GM18519 (cell line): ENCODE data around the gene NRP2.

Source experiments
- ATAC-seq: cut with Tn5 transposase; IDR thresholded peaks from one replicate; pipeline ENCODE4 v1.9.1; 2021; ENCODE audit warnings: mild to moderate bottlenecking, moderate library complexity; ENCODE audit not compliant: unreplicated experiment, low FRiP score

Gene NRP2

DNA sequence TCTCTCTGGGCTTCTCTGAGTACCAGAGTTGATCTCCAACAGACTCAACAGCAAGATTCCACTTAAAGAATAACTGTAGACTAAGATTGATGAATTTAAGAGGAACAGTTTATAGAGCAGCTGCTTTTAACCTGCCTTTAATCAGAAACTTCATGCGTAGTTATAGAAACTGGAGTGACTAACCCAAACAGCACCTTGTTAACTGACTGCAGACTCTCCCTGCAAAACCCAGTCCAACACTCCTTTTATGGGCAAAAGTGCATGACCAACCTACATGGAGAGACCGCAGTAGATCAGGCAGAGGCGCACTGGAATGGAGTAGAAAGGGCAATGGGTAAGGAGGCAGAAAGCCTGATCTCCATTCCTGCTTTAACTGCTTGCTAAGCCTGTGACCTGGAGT is 110.6 kb downstream of the NRP2 start:
- ATAC-seq: no peak

- ATAC-seq: no peak
Observed at GRCh38 chr2:205796805-205797313, 114.6 kb downstream of the NRP2 start.

DNA sequence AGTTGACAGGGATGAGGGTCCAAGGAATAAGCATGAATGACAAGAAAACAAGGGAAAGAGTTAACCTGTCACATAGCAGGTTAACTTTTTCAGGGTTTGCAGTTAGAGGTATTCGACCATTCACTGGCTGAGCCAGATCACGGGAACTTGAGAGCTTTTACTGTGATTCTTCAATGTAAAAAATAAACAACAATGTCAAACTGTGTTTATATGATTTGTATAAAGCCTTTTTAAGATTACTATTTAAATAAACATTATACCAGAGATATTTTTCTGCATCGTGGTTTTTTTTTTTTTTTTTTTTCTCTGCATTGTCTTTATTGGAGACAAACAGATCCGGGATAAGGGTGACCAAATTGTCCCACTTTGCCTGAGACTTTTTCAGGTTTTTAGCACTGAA is 115.6 kb downstream of the NRP2 start:
- no peak for ATAC-seq

DNA sequence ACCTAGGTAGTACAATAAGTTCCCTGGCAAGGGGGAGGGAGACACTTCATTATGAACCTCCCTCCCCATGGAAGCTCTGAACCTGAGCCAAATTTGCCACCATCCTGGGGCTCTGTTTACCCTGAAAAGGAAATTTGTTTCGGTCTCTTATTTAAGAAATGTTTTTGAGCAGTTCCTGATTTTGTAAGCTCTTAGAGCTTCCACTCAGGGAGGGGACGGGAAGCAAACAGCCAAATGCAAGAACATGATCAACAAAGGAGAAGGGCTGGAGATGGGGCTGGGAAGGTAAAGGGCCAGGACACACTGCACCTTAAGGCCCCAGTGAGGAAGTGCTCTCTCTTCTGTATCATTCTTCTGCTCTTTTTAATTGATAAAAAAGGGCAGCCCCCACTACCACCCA is 117.9 kb downstream of the NRP2 start:
- no peak for ATAC-seq

GRCh38 chr2:205800773-205801172 is 118.5 kb downstream of the NRP2 start:
- ATAC-seq: no peak

DNA sequence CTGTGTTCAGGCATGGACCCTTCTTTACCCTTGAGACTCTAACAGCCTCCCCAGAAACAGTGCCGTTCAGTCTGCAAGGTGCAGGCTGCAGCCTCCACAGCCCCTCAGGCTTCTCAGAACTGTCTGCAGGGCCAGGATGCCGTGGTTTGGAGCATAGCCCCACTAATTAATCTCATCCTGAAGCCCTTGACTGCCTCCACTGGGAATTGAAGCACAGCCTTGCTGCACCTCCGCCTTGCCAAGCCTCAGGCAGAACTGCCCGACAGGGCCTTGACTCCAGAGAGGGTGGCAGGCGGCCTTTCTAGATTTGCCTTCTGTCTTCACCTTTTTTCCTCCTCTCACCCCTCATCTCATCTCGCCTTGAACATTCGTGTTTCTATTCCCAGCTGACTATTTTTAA is 119.8 kb downstream of the NRP2 start:
- no peak for ATAC-seq

DNA sequence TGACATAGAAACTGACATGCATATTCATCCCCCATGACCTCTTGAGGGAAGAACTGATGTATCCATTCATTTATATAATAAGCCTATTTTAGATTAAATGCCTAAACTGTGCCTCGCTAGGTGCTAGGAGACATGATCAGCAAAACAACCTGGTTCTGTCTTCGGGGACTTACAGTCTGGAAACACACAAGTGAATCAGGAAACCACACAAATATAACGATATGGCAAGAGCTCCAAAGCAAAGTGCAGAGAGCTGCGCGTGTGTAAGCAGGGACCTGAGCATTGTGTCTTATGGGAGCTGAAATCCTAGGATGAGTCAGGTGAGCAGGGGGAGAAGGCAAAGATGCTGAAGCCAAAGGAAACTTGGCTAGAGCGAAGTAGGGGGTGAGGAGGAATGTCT is 120.6 kb downstream of the NRP2 start:
- ATAC-seq: no peak

- no peak for ATAC-seq
Observed at GRCh38 chr2:205803500-205803899, 121.2 kb downstream of the NRP2 start.

- ATAC-seq: no peak
Observed at GRCh38 chr2:205805136-205805535, 122.8 kb downstream of the NRP2 start.

- ATAC-seq: no peak
Observed at GRCh38 chr2:205806143-205806905, 124.0 kb downstream of the NRP2 start.

DNA sequence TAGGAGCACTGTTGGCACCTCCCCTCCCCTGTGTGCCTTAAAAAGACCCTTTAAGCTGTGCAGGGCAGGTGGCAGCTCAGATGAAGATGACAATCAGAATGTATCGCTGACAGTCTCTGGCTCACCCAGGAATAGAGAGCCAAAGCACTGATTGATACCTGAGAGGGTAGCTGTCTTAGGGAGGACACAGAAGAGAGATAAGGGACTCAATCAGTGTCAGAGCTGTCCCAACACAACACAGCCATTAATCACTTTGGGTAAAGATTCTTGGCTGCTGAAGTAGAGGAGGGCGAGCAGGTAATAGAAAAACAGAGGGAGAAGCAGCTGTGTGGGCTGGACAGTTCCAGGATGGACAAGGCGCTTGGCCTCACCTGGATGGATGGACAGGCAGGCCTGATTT is 124.9 kb downstream of the NRP2 start:
- ATAC-seq: no peak

- no peak for ATAC-seq
Observed at GRCh38 chr2:205807758-205808157, 125.5 kb downstream of the NRP2 start.

DNA sequence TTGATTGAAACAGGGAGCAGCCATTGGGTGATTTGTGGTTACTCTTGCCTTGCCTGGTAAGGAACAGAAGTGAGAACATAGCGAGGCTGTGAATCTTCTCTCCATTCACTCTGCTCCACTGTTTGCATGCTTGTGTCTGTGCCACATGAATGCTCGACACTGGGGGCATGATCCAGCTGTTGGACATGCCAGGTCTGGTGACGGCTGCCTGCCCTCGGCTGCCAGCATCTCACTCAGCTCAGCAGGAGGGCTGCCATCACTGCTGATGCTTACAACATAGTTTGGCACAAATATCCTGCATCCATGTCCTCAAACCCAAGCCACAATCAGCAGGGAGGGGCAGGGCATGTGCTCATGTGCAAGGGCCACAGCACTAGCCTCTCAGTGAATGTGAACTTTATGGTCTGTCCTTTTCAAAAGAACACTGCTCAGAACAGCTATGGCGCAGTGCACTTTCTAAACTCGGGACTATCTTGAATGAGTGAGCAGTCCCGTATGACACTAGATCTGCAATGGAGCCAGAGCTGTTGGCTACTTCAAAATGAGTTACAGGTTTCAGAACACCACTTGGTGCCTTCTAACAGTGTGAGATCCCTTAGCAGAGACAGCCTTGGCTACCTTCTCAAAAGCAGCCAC is 126.3 kb downstream of the NRP2 start:
- ATAC-seq: no peak

DNA sequence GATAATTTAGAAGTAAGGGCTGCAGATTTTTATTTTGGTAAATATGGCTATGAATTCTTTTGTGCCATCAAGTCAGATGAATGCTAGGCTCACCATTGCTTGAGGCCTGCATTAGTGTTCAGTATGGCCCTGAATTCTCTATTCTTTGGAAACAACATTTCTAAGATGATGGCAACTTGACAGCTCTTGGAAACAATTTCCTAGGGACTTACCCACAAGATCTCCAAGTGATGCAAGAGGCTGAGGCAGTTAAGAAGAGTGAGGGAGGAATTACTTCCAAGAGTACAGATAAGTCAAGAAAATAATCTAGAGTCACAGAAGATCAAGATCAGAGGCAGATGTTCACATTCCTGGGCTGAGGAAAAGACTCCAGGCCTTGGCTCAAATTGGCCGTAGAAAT is 129.1 kb downstream of the NRP2 start:
- ATAC-seq: no peak

GRCh38 chr2:205814039-205814364 is 131.7 kb downstream of the NRP2 start:
- no peak for ATAC-seq

GRCh38 chr2:205815673-205816072 is 133.4 kb downstream of the NRP2 start:
- no peak for ATAC-seq

DNA sequence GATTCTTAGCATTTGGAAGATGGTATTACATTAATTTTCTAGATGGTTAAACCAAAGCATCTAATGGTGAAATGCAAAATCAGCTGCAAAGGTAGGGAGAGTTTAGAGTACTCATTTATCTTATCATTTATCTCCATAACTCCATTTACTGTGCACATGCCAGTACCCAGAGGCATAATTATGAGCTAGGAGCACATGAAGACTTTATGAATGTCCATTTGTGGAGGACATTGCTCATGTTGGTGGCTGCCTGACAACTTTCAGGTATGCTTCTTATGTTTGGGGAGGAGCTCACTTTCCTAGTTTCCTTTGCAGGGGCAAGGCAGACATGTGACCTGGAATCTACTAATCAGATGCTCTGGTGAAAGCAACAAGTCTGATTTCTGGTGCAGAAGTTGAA is 134.0 kb downstream of the NRP2 start:
- no peak for ATAC-seq

- no peak for ATAC-seq
Observed at GRCh38 chr2:205822579-205822978, 140.3 kb downstream of the NRP2 start.

DNA sequence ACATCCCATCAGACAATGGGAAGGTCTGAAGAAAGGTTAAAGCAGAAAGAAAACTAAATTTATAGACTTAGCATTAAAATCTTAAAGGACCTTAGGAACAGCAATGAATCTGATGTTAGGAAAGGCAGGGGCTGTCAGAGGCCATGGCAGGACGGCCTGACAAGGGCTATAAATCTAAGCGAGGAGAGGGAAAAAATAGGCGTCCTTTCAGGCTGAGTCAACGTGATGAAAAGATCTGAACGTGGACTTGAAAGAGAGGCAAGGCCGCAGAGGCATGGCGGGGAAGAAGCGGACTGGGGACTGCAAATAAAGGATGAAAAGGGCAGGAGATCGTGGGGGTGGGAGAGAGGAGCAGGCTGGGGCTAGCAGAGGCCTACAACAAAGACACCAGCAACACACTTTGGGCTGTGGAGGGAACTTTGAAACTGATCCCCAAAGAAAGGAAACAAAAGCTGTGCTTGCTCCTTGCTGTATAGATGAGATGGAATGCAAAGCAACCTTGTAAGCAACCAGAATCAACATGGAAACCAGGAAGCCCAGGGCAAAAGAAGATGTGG is 145.6 kb downstream of the NRP2 start:
- no peak for ATAC-seq

DNA sequence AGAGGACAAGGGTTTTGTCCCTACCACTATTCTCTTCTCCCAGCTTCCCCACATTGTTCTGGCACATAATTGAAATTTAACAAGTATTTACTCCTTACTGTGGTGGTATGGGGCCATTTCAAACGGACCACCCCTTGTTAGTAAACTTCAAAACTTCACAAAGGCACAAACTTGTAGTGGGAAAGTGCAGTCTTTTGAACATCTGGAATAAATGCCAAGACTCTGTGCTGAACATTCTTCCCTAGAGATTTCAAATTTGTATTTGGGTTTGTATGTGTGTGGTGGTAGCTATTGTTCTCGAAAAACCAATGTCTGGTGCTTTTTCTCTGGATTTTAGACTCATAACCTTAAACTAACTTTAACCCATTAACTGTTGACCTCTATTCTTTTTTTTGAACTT is 151.6 kb downstream of the NRP2 start:
- no peak for ATAC-seq

- ATAC-seq: no peak
Observed at GRCh38 chr2:205834796-205835195, 152.5 kb downstream of the NRP2 start.

GRCh38 chr2:205835251-205835791 is 153.0 kb downstream of the NRP2 start:
- ATAC-seq: no peak
